Tibial nerve (tissue), 4 donors: ENCODE results near the gene SNX24. TPM values are rescaled to one million over a fixed set of nuclear protein-coding genes. Genes with fewer than 3 reads are reported as not detected.

Experiments
- DNase-seq, 2 donors: peaks; one replicate each; pipeline ENCODE4 v3.0.0-alpha.2; 2019; ENCODE audit warnings: low spot score in 2 of 2
- H3K27ac ChIP-seq, 4 donors: fragments of 200-600 bp; sonication (generic) in 3 of 4; one replicate each; pipeline ENCODE4 v1.5.1; 2017 to 2019; ENCODE audit warnings: mild to moderate bottlenecking in 1 of 4
- H3K27me3 ChIP-seq, 2 donors: fragments of 200-600 bp; sonication (generic) in 1 of 2; one replicate each; pipeline versions ENCODE4 v1.5.1 to v1.6.0; 2017 to 2019
- H3K36me3 ChIP-seq, 3 donors: fragments of 200-600 bp; sonication (generic); one replicate each; pipeline ENCODE4 v1.5.1; 2018 to 2019
- H3K4me1 ChIP-seq, 4 donors: fragments of 200-600 bp; sonication (generic) in 3 of 4; one replicate each; pipeline ENCODE4 v1.5.1; 2017 to 2019
- H3K4me3 ChIP-seq, 4 donors: fragments of 200-600 bp; sonication (generic) in 3 of 4; one replicate each; pipeline ENCODE4 v1.5.1; 2017 to 2019; ENCODE audit warnings: mild to moderate bottlenecking in 1 of 4, moderate library complexity in 1 of 4
- H3K9me3 ChIP-seq, 4 donors: fragments of 200-600 bp; sonication (generic) in 3 of 4; one replicate each; pipeline ENCODE4 v1.5.1; 2017 to 2019
- EP300 ChIP-seq, 2 donors: sonication (generic); formaldehyde crosslinking; IDR thresholded peaks; one replicate each; pipeline ENCODE4 v1.6.1; 2017; ENCODE audit warnings: antibody characterized with exemption in 2 of 2, mild to moderate bottlenecking in 1 of 2
- POLR2A ChIP-seq, 2 donors: fragments of 450-650 bp; IDR thresholded peaks; one replicate each; pipeline ENCODE4 v1.6.1; 2017; ENCODE audit warnings: antibody characterized with exemption in 2 of 2, mild to moderate bottlenecking in 2 of 2, moderate library complexity in 2 of 2
- WGBS, 2 donors: methylation state at CpG; one replicate each; pipeline ENCODE4 v1.1.5; 2018; 5-methylcytosine and 5-hydroxymethylcytosine counted together
- total RNA-seq, 4 donors: library from RNA; depleted of rRNA; stranded (reverse); fragments of >200 nt; gene quantifications; one replicate each; pipeline ENCODE4 v1.1.0, GENCODE V29; 2016
- TF ChIP-seq, protein P1 (sequence below), 5 experiments: fragments of 200-600 bp in 3 of 5; fragments of 450-650 bp in 2 of 5; sonication (generic) in 3 of 5; IDR thresholded peaks; one replicate each; pipeline ENCODE4 v1.5.1; 2016 to 2019; ENCODE audit warnings: antibody characterized with exemption in 5 of 5, mild to moderate bottlenecking in 3 of 5, moderate library complexity in 2 of 5

The SNX24 gene
- total RNA-seq, 4 donors from 2014 or later: 32.0 to 69.5 (median 51.1) TPM

- Histone ChIP-seq H3K36me3 (peaks cover 0 to 17% (median 0%) of the 10 kb centered on the region in 3 donors), H3K27ac (no peak overlapping the region), H3K4me3 (no peak overlapping the region), H3K9me3 (no peaks in the 10 kb centered on the region), H3K27me3 (no peaks in the 10 kb centered on the region), H3K4me1 (peaks cover 0 to 11% (median 1%) of the 10 kb centered on the region in 4 donors)
- WGBS, 2 donors: 88 to 100% methylated on average over 1 of the region's 1 CpG
- DNase-seq: no peak
- TF ChIP-seq EP300 (IDR thresholded peaks at IDR 0.05): no peak
- TF ChIP-seq, protein P1, sequence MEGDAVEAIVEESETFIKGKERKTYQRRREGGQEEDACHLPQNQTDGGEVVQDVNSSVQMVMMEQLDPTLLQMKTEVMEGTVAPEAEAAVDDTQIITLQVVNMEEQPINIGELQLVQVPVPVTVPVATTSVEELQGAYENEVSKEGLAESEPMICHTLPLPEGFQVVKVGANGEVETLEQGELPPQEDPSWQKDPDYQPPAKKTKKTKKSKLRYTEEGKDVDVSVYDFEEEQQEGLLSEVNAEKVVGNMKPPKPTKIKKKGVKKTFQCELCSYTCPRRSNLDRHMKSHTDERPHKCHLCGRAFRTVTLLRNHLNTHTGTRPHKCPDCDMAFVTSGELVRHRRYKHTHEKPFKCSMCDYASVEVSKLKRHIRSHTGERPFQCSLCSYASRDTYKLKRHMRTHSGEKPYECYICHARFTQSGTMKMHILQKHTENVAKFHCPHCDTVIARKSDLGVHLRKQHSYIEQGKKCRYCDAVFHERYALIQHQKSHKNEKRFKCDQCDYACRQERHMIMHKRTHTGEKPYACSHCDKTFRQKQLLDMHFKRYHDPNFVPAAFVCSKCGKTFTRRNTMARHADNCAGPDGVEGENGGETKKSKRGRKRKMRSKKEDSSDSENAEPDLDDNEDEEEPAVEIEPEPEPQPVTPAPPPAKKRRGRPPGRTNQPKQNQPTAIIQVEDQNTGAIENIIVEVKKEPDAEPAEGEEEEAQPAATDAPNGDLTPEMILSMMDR (IDR thresholded peaks at IDR 0.05): no peak
- no peak for TF ChIP-seq POLR2A (IDR thresholded peaks at IDR 0.05)
Observed at GRCh38 chr5:122947372-122947771, 102.0 kb downstream of the SNX24 start.

DNA sequence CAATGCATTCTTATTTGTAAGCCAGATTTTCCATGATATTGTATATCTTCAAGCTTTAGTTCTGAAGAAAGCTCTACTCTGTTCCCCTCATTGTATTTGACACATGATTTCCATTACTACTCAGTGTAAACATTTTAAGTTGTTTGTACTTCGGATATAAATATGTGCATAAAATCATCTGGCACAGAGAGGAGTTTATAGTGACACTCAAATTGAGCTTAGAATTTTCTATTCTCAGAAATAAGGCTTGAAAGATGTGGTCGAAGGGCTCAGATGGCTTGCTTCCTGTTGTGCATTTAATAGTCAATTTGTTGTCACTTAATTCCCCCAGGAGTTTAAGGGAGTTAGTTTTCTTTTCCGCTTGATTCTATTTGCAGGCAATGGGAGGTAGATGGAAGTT lies 102.4 kb downstream of the SNX24 start:
- WGBS, 2 donors: 33 to 60% methylated on average over 3 of the region's 3 CpGs
- Histone ChIP-seq H3K36me3 (peaks cover 0 to 21% (median 0%) of the 10 kb centered on the region in 3 donors), H3K9me3 (no peaks in the 10 kb centered on the region), H3K27ac (no peak overlapping the region), H3K27me3 (no peaks in the 10 kb centered on the region), H3K4me1 (peaks cover 0 to 7% (median 0%) of the 10 kb centered on the region in 4 donors), H3K4me3 (no peak overlapping the region)
- no peak for TF ChIP-seq POLR2A (IDR thresholded peaks at IDR 0.05)
- TF ChIP-seq EP300 (IDR thresholded peaks at IDR 0.05): no peak
- TF ChIP-seq, protein P1 (IDR thresholded peaks at IDR 0.05): no peak
- no peak for DNase-seq

DNA sequence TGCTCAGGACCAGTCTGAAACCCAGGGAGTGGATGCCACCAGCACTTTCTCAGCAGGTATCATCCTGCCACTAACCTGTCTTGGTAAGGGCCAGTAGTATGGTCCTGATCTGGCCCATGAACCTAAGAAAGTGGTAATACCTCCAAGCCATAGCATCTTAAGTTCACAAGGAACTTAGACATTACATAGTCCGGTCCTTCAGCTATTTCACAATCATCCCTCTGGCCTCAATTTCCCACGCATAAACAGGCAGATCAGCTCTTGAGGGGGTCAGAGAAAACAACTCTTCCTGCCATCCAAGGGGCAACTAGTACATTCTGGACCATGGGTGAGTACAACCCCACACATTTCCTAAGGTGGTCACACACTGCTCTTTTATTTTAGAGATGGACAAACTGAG lies 102.9 kb downstream of the SNX24 start:
- Histone ChIP-seq H3K4me3 (no peak overlapping the region), H3K4me1 (peaks cover 0 to 2% (median 0%) of the 10 kb centered on the region in 4 donors), H3K9me3 (no peaks in the 10 kb centered on the region), H3K27me3 (no peaks in the 10 kb centered on the region), H3K36me3 (peaks cover 0 to 22% (median 0%) of the 10 kb centered on the region in 3 donors), H3K27ac (no peak overlapping the region)
- TF ChIP-seq POLR2A (IDR thresholded peaks at IDR 0.05) (no peak), EP300 (IDR thresholded peaks at IDR 0.05) (no peak)
- TF ChIP-seq, protein P1 (IDR thresholded peaks at IDR 0.05): no peak
- no peak for DNase-seq
- 83 to 85% methylated on average over 2 of the region's 2 CpGs for WGBS, 2 donors

- 83 to 87% methylated on average over 8 of the region's 8 CpGs for WGBS, 2 donors
- Histone ChIP-seq H3K4me3 (no peak overlapping the region), H3K36me3 (peaks cover 0 to 49% (median 0%) of the 10 kb centered on the region in 3 donors), H3K9me3 (peaks cover 0 to 7% (median 0%) of the 10 kb centered on the region in 4 donors), H3K4me1 (peaks cover 0 to 2% (median 0%) of the 10 kb centered on the region in 4 donors), H3K27me3 (no peaks in the 10 kb centered on the region), H3K27ac (no peak overlapping the region)
- DNase-seq: no peak
- TF ChIP-seq POLR2A (IDR thresholded peaks at IDR 0.05) (no peak), EP300 (IDR thresholded peaks at IDR 0.05) (no peak)
Observed at GRCh38 chr5:122951658-122952057, 106.2 kb downstream of the SNX24 start.

- H3K4me3 ChIP-seq: no peak overlapping the region
- H3K27ac ChIP-seq: no peak overlapping the region
- peaks cover 0 to 27% (median 4%) of the 10 kb centered on the region in 4 donors for H3K9me3 ChIP-seq
- H3K4me1 ChIP-seq: peaks cover 0 to under 1% (median 0%) of the 10 kb centered on the region in 4 donors
- no peaks in the 10 kb centered on the region for H3K27me3 ChIP-seq
- no peak for DNase-seq
- TF ChIP-seq POLR2A (IDR thresholded peaks at IDR 0.05): no peak
- TF ChIP-seq EP300 (IDR thresholded peaks at IDR 0.05): no peak
- TF ChIP-seq, protein P1 (IDR thresholded peaks at IDR 0.05): no peak
- peaks cover 0 to 66% (median 0%) of the 10 kb centered on the region in 3 donors for H3K36me3 ChIP-seq
Observed at GRCh38 chr5:122954719-122955118, 109.3 kb downstream of the SNX24 start.

DNA sequence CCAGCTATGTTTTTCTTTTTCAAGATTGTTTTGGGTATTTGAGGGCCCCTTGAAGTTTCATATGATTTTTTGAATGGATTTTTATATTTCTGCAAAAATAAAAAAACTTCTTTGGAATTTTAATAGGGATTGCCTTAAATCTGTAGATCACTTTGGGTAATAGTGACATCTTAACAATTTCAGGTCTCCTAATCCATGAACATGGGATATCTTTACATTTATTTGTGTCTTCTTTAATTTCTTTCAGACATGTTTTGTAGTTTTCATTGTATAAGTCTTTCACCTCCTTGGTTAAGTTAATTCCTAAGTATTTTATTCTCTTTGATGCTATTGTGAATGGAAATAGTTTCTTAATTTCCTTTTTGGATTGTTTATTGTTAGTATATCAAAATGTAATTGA lies 112.0 kb downstream of the SNX24 start:
- H3K9me3 ChIP-seq: peaks cover 0 to 27% (median 4%) of the 10 kb centered on the region in 4 donors
- H3K27me3 ChIP-seq: no peaks in the 10 kb centered on the region
- no peak for DNase-seq
- peaks cover 0 to 54% (median 0%) of the 10 kb centered on the region in 3 donors for H3K36me3 ChIP-seq
- H3K4me3 ChIP-seq: no peak overlapping the region
- no peak overlapping the region for H3K27ac ChIP-seq
- TF ChIP-seq, protein P1 (IDR thresholded peaks at IDR 0.05): no peak
- no peak for TF ChIP-seq EP300 (IDR thresholded peaks at IDR 0.05)
- no peak for TF ChIP-seq POLR2A (IDR thresholded peaks at IDR 0.05)
- H3K4me1 ChIP-seq: peaks cover 0 to 8% (median 0%) of the 10 kb centered on the region in 4 donors
